Measurements from ENCODE around the gene NQO1.

Gene NQO1

DNA sequence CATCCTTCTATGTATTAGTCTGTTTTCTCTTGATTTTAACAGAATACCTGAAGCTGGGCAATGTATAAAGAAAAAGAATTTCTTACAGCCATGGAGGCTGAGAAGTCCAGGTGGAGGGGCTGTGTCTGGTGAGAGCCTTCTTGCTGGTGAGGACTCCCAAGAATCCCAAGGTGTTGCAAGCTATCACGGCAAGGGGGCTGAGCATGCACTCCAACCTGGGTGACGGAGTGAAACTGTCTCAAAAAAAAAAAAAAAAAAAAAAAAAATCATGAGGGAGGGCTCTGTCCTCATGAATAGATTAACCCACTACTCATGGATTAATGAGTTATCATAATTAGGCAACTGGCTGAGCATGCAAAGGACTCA lies 19.4 kb downstream of the NQO1 start:
- TF ChIP-seq, protein P1, sequence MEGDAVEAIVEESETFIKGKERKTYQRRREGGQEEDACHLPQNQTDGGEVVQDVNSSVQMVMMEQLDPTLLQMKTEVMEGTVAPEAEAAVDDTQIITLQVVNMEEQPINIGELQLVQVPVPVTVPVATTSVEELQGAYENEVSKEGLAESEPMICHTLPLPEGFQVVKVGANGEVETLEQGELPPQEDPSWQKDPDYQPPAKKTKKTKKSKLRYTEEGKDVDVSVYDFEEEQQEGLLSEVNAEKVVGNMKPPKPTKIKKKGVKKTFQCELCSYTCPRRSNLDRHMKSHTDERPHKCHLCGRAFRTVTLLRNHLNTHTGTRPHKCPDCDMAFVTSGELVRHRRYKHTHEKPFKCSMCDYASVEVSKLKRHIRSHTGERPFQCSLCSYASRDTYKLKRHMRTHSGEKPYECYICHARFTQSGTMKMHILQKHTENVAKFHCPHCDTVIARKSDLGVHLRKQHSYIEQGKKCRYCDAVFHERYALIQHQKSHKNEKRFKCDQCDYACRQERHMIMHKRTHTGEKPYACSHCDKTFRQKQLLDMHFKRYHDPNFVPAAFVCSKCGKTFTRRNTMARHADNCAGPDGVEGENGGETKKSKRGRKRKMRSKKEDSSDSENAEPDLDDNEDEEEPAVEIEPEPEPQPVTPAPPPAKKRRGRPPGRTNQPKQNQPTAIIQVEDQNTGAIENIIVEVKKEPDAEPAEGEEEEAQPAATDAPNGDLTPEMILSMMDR (IDR thresholded peaks at IDR 0.05; ENCODE audit: extremely low read depth, insufficient read depth, missing control alignments) = no peak
- DNase-seq (ENCODE audit: low spot score) = no peak
- in situ Hi-C loops (cut with MboI; ENCODE audit: low pct_unique_long_range_greater_than_20kb, low sequenced_read_pairs, unreplicated experiment) = no loop called here

DNA sequence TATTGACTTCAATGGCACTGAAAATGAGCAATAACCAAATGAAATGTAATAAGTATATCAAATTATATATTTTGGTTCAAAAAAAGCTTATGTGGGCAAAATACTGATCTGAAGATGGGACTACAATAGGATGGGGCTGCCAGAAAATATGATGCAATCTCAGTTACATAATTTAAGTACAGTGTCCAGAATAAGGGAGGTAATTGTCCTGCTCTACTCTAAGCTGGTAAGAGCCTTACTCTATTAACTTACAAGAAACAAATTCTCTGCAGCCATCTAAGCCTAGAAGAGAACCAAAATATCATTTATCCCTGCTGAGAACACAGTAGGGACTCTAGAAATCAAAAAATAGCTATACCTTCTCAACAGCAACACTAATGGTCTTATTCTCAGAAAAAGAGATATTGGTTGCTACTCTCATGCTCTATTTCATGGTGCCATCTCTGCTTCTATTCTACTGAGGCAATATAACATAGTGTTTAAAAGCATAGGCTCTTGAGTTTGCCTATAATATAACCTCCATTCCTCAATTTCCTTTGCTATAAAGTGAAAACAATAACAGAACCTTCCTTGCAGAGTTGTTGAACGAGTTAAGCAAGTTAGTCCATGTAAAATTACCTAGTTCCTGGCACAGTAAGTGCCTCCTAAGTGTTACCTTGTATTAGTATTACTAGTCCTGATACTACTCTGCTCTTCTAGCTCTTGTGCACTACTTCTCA lies 19.9 kb downstream of the NQO1 start:
- in situ Hi-C loops (cut with MboI; ENCODE audit: low pct_unique_long_range_greater_than_20kb, low sequenced_read_pairs, unreplicated experiment) = no loop called here
- no peak for DNase-seq (ENCODE audit: low spot score)
- TF ChIP-seq, protein P1 (IDR thresholded peaks at IDR 0.05; ENCODE audit: extremely low read depth, insufficient read depth, missing control alignments) = no peak

DNA sequence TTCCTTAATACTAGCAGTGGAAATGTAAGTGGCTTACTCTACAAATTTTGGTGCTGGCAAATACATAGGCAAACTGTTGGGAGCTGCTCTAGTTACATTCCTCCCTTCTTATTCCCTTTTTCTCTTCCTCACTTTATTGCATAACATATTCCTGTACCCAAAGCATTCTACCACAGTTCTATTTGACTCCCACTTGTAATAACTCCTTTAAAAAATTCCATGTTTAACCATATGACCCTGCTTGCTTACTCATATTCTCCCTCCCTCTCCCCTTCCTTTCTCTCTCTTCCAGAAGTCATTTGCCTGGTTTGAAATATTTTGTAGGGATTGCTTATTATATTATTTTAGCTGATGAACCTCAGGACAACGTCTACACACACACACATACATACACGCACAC lies 22.7 kb downstream of the NQO1 start:
- TF ChIP-seq, protein P1 (IDR thresholded peaks at IDR 0.05; ENCODE audit: extremely low read depth, insufficient read depth, missing control alignments) = no peak
- in situ Hi-C loops (cut with MboI; ENCODE audit: low pct_unique_long_range_greater_than_20kb, low sequenced_read_pairs, unreplicated experiment) = no loop called here
- no peak for DNase-seq (ENCODE audit: low spot score)

DNA sequence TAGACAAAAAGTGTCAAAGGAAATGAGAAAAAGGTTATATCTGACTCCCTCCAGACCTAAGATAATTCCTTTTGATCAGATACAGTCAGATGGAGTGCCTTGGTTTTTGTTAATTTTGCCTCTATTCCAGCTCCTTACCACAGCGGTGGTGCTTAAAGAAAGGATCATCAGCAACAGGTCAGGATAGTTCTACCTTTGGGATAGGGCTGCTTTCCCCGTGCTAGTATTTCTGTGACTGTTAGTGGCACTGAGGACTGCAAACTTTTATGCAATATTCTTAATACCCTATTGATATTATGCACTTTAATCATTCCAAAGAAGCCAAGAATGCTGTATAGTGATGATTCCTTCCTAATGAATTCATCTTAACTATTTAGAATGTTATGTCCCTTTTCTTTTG lies 24.5 kb downstream of the NQO1 start:
- TF ChIP-seq, protein P1 (IDR thresholded peaks at IDR 0.05; ENCODE audit: extremely low read depth, insufficient read depth, missing control alignments) = no peak
- in situ Hi-C loops (cut with MboI; ENCODE audit: low pct_unique_long_range_greater_than_20kb, low sequenced_read_pairs, unreplicated experiment) = no loop called here
- no peak for DNase-seq (ENCODE audit: low spot score)

DNA sequence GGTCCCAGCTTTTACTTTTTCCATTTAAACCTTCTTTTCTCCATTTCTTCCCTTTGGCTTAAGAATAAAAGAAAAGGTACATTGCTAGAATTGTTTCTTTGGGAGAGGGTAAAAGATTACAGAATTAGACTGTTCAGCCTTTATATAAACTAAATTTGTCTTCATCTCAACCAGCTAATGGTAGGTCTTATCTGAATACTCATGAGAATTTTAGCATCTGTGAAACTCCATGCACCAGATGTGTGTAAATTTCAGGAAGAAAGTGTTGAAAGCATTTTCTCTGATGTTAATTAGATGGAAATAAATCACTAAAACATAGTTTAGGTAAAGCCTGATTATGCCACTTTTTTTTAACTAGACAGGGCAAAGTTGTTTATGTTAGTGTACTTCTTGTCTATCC lies 24.9 kb downstream of the NQO1 start:
- TF ChIP-seq, protein P1 (IDR thresholded peaks at IDR 0.05; ENCODE audit: extremely low read depth, insufficient read depth, missing control alignments) = no peak
- DNase-seq (ENCODE audit: low spot score) = no peak
- in situ Hi-C loops (cut with MboI; ENCODE audit: low pct_unique_long_range_greater_than_20kb, low sequenced_read_pairs, unreplicated experiment) = no loop called here

DNA sequence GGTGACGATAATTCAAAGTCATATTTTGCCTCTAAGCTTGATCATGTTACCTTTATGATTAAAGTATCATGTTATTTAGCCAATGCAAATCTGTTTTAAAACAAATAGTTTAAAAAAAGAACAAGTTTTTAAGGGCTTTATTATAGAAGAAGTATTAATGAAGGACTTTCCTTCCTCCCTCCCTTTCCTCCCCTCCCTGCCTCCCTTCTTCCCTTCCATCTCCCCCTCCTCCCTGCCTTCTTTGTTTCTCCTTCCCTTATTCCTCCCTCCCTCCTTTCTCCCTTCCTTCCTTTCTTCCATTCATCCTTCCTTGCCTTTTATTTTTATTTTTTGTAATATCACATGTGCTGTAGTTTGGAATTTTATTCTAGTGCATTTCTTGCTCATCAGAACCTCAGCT lies 26.4 kb downstream of the NQO1 start:
- no peak for DNase-seq (ENCODE audit: low spot score)
- in situ Hi-C loops (cut with MboI; ENCODE audit: low pct_unique_long_range_greater_than_20kb, low sequenced_read_pairs, unreplicated experiment) = no loop called here
- TF ChIP-seq, protein P1 (IDR thresholded peaks at IDR 0.05; ENCODE audit: extremely low read depth, insufficient read depth, missing control alignments) = no peak

Measured in GM13977 (cell line).